Natural killer cell (primary cell): ENCODE results near the gene CAAP1. TPM values are rescaled to one million over a fixed set of nuclear protein-coding genes. Genes with fewer than 3 reads are reported as not detected.

ENCODE experiments used
- ATAC-seq, 3 donors: fragments of 150-1000 bp in 2 of 3; fragments of 200-7000 bp in 1 of 3; cut with Tn5 transposase; 1 replicate in 1 of 3; 2 replicates in 2 of 3; pipeline ENCODE4 v1.10.0; 2021; ENCODE audit warnings: mild to moderate bottlenecking in 2 of 3, moderate library complexity in 2 of 3
- DNase-seq, 2 donors: peaks; one replicate each; pipeline versions ENCODE4 v3.0.0 to v3.0.0-alpha.2; 2013 to 2021; ENCODE audit warnings: mixed read lengths in 1 of 2
- H3K27ac ChIP-seq: one replicate; pipeline ENCODE4 v1.5.1; 2013; ENCODE audit warnings: mild to moderate bottlenecking, low read length
- H3K27me3 ChIP-seq: one replicate; pipeline ENCODE4 v1.6.1; 2013; ENCODE audit warnings: low read length; ENCODE audit not compliant: control insufficient read depth, insufficient read depth
- H3K36me3 ChIP-seq: one replicate; pipeline ENCODE4 v1.6.1; 2013; ENCODE audit warnings: low read length; ENCODE audit not compliant: control insufficient read depth, insufficient read depth
- H3K4me1 ChIP-seq: one replicate; pipeline ENCODE4 v1.6.1; 2013; ENCODE audit warnings: low read length; ENCODE audit not compliant: control insufficient read depth, insufficient read depth
- H3K4me3 ChIP-seq: one replicate; pipeline ENCODE4 v1.5.1; 2013; ENCODE audit warnings: low read length
- H3K9me3 ChIP-seq: one replicate; pipeline ENCODE4 v1.6.1; 2013; ENCODE audit warnings: low read length; ENCODE audit not compliant: control insufficient read depth, insufficient read depth
- H3K27ac Mint-ChIP-seq, 2 donors: one replicate each; pipeline ENCODE4 v1.8.0; 2022; ENCODE audit warnings: mild to moderate bottlenecking in 2 of 2, mixed read lengths in 2 of 2, moderate library complexity in 1 of 2
- H3K27me3 Mint-ChIP-seq, 2 donors: one replicate each; pipeline ENCODE4 v1.8.0; 2022; ENCODE audit warnings: low read depth in 2 of 2, mixed read lengths in 2 of 2
- H3K36me3 Mint-ChIP-seq: one replicate; pipeline ENCODE4 v1.8.0; 2022; ENCODE audit warnings: mixed read lengths
- H3K4me1 Mint-ChIP-seq, 2 donors: one replicate each; pipeline ENCODE4 v1.8.0; 2022; ENCODE audit warnings: mixed read lengths in 2 of 2
- H3K4me3 Mint-ChIP-seq: one replicate; pipeline ENCODE4 v1.8.0; 2022; ENCODE audit warnings: mild to moderate bottlenecking, moderate library complexity, mixed read lengths
- H3K9me3 Mint-ChIP-seq, 2 donors: one replicate each; pipeline ENCODE4 v1.8.0; 2022; ENCODE audit warnings: mixed read lengths in 2 of 2
- WGBS: methylation state at CpG from one replicate; pipeline ENCODE4 v1.1.7; 2013; ENCODE audit warnings: missing lambda C conversion rate; ENCODE audit not compliant: insufficient coverage; 5-methylcytosine and 5-hydroxymethylcytosine counted together
- intact Hi-C: fragments of 100-400 bp; cut with micrococcal nuclease; formaldehyde crosslinking; loops from one replicate; pipeline ENCODE4 v1.14.2; 2022
- total RNA-seq, 4 donors: library from RNA; stranded (reverse); fragments of 120-200 nt in 1 of 4; gene quantifications; one replicate each; pipeline versions ENCODE4 v1.2.3 to v1.2.4, GENCODE V29; 2013 to 2022
- TF ChIP-seq, protein P1 (sequence below): fragments of 200-600 bp; IDR thresholded peaks from one replicate; pipeline ENCODE4 v1.8.0; 2022; ENCODE audit warnings: antibody characterized with exemption

The CAAP1 gene
- total RNA-seq, 3 donors from 2014 or later (not counting 1 experiment from before 2014, with no cell fraction given): 12.6 to 16.8 (median 15.2) TPM

GRCh38 chr9:26893030-26893676 is 551 bp upstream of the CAAP1 start:
- ATAC-seq: peak in 1 of 3 donors; percentile 0
- Mint-ChIP-seq H3K9me3 (peaks cover 2 to 7% of the 10 kb centered on the region in 2 donors), H3K27me3 (no peaks in the 10 kb centered on the region), H3K27ac (peak overlapping the region; percentile 99), H3K4me3 (peak overlapping the region; percentile 100), H3K36me3 (peaks cover 7% of the 10 kb centered on the region), H3K4me1 (peaks cover 29 to 31% of the 10 kb centered on the region in 2 donors)
- Histone ChIP-seq H3K36me3 (no peaks in the 10 kb centered on the region), H3K9me3 (no peaks in the 10 kb centered on the region), H3K4me3 (peak overlapping the region; percentile 95), H3K27ac (peak overlapping the region; percentile 94), H3K4me1 (peaks cover 14% of the 10 kb centered on the region), H3K27me3 (no peaks in the 10 kb centered on the region)
- no peak for DNase-seq
- WGBS: 40% methylated on average over 4 of the region's 7 CpGs
- TF ChIP-seq, protein P1, sequence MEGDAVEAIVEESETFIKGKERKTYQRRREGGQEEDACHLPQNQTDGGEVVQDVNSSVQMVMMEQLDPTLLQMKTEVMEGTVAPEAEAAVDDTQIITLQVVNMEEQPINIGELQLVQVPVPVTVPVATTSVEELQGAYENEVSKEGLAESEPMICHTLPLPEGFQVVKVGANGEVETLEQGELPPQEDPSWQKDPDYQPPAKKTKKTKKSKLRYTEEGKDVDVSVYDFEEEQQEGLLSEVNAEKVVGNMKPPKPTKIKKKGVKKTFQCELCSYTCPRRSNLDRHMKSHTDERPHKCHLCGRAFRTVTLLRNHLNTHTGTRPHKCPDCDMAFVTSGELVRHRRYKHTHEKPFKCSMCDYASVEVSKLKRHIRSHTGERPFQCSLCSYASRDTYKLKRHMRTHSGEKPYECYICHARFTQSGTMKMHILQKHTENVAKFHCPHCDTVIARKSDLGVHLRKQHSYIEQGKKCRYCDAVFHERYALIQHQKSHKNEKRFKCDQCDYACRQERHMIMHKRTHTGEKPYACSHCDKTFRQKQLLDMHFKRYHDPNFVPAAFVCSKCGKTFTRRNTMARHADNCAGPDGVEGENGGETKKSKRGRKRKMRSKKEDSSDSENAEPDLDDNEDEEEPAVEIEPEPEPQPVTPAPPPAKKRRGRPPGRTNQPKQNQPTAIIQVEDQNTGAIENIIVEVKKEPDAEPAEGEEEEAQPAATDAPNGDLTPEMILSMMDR: no peak
- intact Hi-C loops: loop anchor here (2.0 kb wide), 1 partner anchor 64 kb away; the partner anchor contains the start of gene IFT74

GRCh38 chr9:26891726-26892125 is 876 bp downstream of the CAAP1 start:
- peaks cover 14% of the 10 kb centered on the region for H3K4me1 ChIP-seq
- H3K4me3 ChIP-seq: peak overlapping the region; percentile 95
- H3K9me3 Mint-ChIP-seq: peaks cover 2 to 7% of the 10 kb centered on the region in 2 donors
- H3K27ac ChIP-seq: peak overlapping the region; percentile 94
- no peaks in the 10 kb centered on the region for H3K36me3 ChIP-seq
- no peaks in the 10 kb centered on the region for H3K27me3 Mint-ChIP-seq
- H3K9me3 ChIP-seq: no peaks in the 10 kb centered on the region
- intact Hi-C loops: loop anchor here (1.0 to 2.0 kb wide), 3 partner anchors 56 to 682 kb away; partner anchors contain the start of genes C9orf72, IFT74 and PLAA
- H3K4me1 Mint-ChIP-seq: peaks cover 32 to 35% of the 10 kb centered on the region in 2 donors
- peaks cover 7% of the 10 kb centered on the region for H3K36me3 Mint-ChIP-seq
- TF ChIP-seq, protein P1: no peak
- no peak for ATAC-seq
- H3K27ac Mint-ChIP-seq: peak overlapping the region; percentile 99
- no peaks in the 10 kb centered on the region for H3K27me3 ChIP-seq
- no peak for DNase-seq
- peak overlapping the region; percentile 100 for H3K4me3 Mint-ChIP-seq
- WGBS: under 1% methylated on average over 14 of the region's 14 CpGs

- intact Hi-C loops: no loop called here
- no peaks in the 10 kb centered on the region for H3K27me3 ChIP-seq
- no peak for DNase-seq
- no peak overlapping the region for H3K27ac ChIP-seq
- H3K4me3 ChIP-seq: no peak overlapping the region
- H3K36me3 ChIP-seq: peaks cover 13% of the 10 kb centered on the region
- Mint-ChIP-seq H3K27me3 (no peaks in the 10 kb centered on the region), H3K36me3 (peaks cover 8% of the 10 kb centered on the region), H3K27ac (peak overlapping the region; percentile 10 to 14), H3K9me3 (no peaks in the 10 kb centered on the region), H3K4me3 (no peak overlapping the region), H3K4me1 (peaks cover 32 to 35% of the 10 kb centered on the region in 2 donors)
- H3K4me1 ChIP-seq: peaks cover 13% of the 10 kb centered on the region
- no peaks in the 10 kb centered on the region for H3K9me3 ChIP-seq
- whole genome bisulfite sequencing: 67% methylated on average over 1 of the region's 1 CpG
- TF ChIP-seq, protein P1: no peak
- ATAC-seq: no peak
These were observed 4.3 kb downstream of the CAAP1 start for GRCh38 chr9:26888271-26888670.
